Measurements from ENCODE around the gene BORA. TPM values are rescaled to one million over a fixed set of nuclear protein-coding genes. Genes with fewer than 3 reads are reported as not detected.

The BORA gene
- 14.9 TPM in 2 replicates for total RNA-seq (2013; cell fraction: nucleolus; rRNA removed)
- total RNA-seq (2014; rRNA removed) (24.5 and 29.1 TPM in 2 replicates), total RNA-seq (2014; rRNA removed; fragmentation: Illumina TruSeq; extraction: Trizol) (28.9 and 30.4 TPM in 2 replicates), total RNA-seq (2021) (16.1 and 17.9 TPM in 2 replicates), polyA plus RNA-seq (2011; rRNA removed) (21.9 and 33.0 TPM in 2 replicates), polyA plus RNA-seq (2014; fragmentation: Illumina TruSeq; extraction: Trizol) (31.0 and 40.7 TPM in 2 replicates), polyA plus RNA-seq (2014; fragmentation: Nextera tagmentation; extraction: Ambion mirVana) (10 to 100 TPM; 15.1 to 17.8 TPM), polyA plus RNA-seq (2014; rRNA removed) (13.2 and 15.8 TPM in 2 replicates), polyA plus RNA-seq (2016; fragmentation: Nextera tagmentation; extraction: Ambion mirVana) (10 to 100 TPM; 34.1 to 38.7 TPM), polyA minus RNA-seq (2011; rRNA and poly(A)+ RNA removed) (13.4 and 18.0 TPM in 2 replicates), Bru-seq, nascent RNA (percentile 86 among the genes with signal in this experiment), BruChase-seq, experiment 1, labeled RNA remaining after a 6-hour chase (percentile 78 among the genes with signal in this experiment), BruChase-seq, experiment 2, labeled RNA remaining after a 2-hour chase (percentile 88 among the genes with signal in this experiment)
- 7.2 TPM for polyA plus RNA-seq (2011; ENCODE audit: low read depth)
- polyA plus RNA-seq (2011; cell fraction: cytosol; rRNA removed), result 9.3 and 14.7 TPM in 2 replicates
- polyA plus RNA-seq (2011; cell fraction: nucleus; rRNA removed), result 22.9 and 24.6 TPM in 2 replicates
- 9.2 and 14.8 TPM in 2 replicates for polyA plus RNA-seq (2012)
- 5.1 and 5.6 TPM in 2 replicates for polyA minus RNA-seq (2011; cell fraction: cytosol; rRNA and poly(A)+ RNA removed)
- polyA minus RNA-seq (2011; cell fraction: nucleus; rRNA and poly(A)+ RNA removed), result 8.5 and 12.3 TPM in 2 replicates
- long read RNA-seq, experiment 1, transcript BORA-203 (12 exons, 2,936 nt), result major isoform, 10 of 21 reads
- long read RNA-seq, experiment 1, partial matches to known transcripts, result 2 of 21 reads
- long read RNA-seq, experiment 1, other reads (novel, unspliced or antisense), result 8 of 21 reads
- long read RNA-seq, experiment 2, transcript BORA-203 (12 exons, 2,936 nt), result major isoform, 182 of 282 reads
- long read RNA-seq, experiment 2, transcript BORA-202 (11 exons, 1,673 nt), result minor isoform, 25 of 282 reads
- long read RNA-seq, experiment 2, partial matches to known transcripts, result 13 of 282 reads
- long read RNA-seq, experiment 2, other reads (novel, unspliced or antisense), result 61 of 282 reads

DNA sequence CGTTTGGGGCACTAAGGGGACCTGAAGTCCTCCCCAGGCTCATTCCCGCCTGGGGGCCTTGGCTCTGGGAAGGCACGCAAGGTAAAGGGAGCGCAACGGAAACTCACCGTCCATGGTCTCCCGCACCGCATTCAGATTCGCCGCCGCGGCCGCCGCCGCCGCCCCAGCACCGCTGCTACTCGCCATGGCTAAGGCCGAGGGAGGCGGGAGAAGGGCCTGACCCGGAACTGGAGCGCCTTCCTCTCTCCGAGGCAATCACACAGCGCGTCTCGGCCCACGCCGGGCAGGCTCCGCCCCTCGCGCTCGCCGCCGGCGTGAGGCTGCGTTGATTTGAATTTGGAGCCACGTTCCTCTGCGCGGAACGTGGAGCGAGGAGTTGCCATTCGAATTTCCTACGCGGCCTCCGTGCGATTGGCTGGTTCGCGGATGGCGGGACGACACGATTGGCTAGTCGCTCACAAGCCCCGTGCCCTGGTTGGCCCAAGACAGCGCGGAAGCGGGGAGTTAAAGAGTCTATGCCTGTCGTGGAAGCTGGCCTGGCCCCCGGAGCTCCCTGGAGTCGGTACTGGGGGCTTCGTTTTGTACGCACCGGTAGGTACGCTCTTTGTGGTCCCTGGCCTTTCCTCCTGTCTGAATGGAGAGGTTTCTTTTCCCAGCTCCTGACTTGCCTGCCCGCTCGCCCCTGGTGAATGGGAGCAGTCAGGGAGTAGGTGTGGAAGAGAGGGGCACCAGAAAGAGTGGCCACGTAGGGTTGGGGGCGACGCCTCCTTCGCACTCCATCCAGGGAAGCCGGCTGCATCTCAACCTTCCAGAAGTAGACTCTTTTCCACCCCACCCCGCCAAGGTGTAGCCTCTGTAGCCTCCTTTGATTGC, at the start of gene BORA, which contains the start of gene MZT1:
TSS of gene BORA (plus strand) at position 507 of the 873 bp plus-strand sequence. CDS start 1,018 bp downstream, outside the sequence.
TSS of gene MZT1 (minus strand) at position 213 of the 873 bp plus-strand sequence. CDS start at position 186, 27 bp downstream.
- peak; percentile 98 for DNase-seq (ENCODE audit: low read depth, low spot score)
- peaks cover 12% of the 10 kb centered on the region for H3K4me1 ChIP-seq (ENCODE audit: control insufficient read depth, insufficient read depth, low read length)
- peak; percentile 92 for FAIRE-seq
- H3K27ac ChIP-seq (ENCODE audit: control insufficient read depth, insufficient read depth), result peak within 1 kb of the TSS; percentile 89
- intact Hi-C loops (cut with micrococcal nuclease; ENCODE audit: unreplicated experiment) (loop anchor here (2.0 kb wide), 1 partner anchor 53 kb away; the partner anchor contains the start of gene DIS3), in situ Hi-C loops (cut with MboI) (no loop called here)
- WGBS (ENCODE audit: insufficient coverage, insufficient replicate concordance, low lambda C conversion rate, missing lambda C conversion rate), result under 1% methylated on average over 71 of the region's 71 CpGs
- peak within 1 kb of the TSS; percentile 92 for H3K9ac ChIP-seq (ENCODE audit: control insufficient read depth, insufficient read depth, low read length)
- ATAC-seq, result peak; percentile 96
- H3K79me2 ChIP-seq (ENCODE audit: control insufficient read depth, insufficient read depth, low read length), result peaks cover 77% of the 10 kb centered on the region
- no peaks in the 10 kb centered on the region; the same call in 2 of the 3 replicates for H3K9me3 ChIP-seq (replicated peaks; ENCODE audit: control insufficient read depth, insufficient read depth, low read length)
- H3K36me3 ChIP-seq (ENCODE audit: control insufficient read depth in 2 of 2, insufficient read depth in 2 of 2, low read length in 1 of 2), result peaks cover 0 to 7% of the 10 kb centered on the region in 2 experiments; a peak in 1 of 4 replicates
- no peaks in the 10 kb centered on the region for H3K27me3 ChIP-seq (replicated peaks in 1 of 2; ENCODE audit: control insufficient read depth in 2 of 2, insufficient read depth in 2 of 2, low read length in 1 of 2)
- H4K20me1 ChIP-seq (ENCODE audit: control insufficient read depth, insufficient read depth), result no peaks in the 10 kb centered on the region
- RAD21 ChIA-PET (ENCODE audit: unreplicated experiment), result no interaction called here
- SMC1A ChIA-PET (ENCODE audit: uncharacterized antibody, unreplicated experiment), result interaction anchor here (0.8 to 1.7 kb wide), 4 partner anchors 13 to 119 kb away, joined by 3 to 5 read pairs (median 3); no protein-coding TSS in a partner anchor
- no TSS peak for BruUV-seq (replicated peaks)
- POLR2A ChIA-PET, result interaction anchor here (1.3 to 2.0 kb wide), 3 partner anchors 16 to 58 kb away, joined by 4 to 8 read pairs (median 5); no protein-coding TSS in a partner anchor
- peak within 1 kb of the TSS; percentile 80 for H3K4me2 ChIP-seq (ENCODE audit: control insufficient read depth, insufficient read depth)
- H3K4me3 ChIP-seq, result peak within 1 kb of the TSS; percentile 91
- peak within 1 kb of the TSS; percentile 93 for H2AFZ ChIP-seq (ENCODE audit: control insufficient read depth, low read depth, low read length)
- CTCF ChIA-PET, result interaction anchor here (0.6 kb wide), 1 partner anchor 271 kb away, joined by 3 read pairs; no protein-coding TSS in a partner anchor
- TF ChIP-seq POU2F2 (IDR thresholded peaks at IDR 0.05; ENCODE audit: borderline replicate concordance, low read depth, low read length), result peak; percentile 83; the same call in 2 of the 3 replicates
- no peak for TF ChIP-seq CUX1 (IDR thresholded peaks at IDR 0.05; ENCODE audit: insufficient replicate concordance, low read depth, low read length)
- TF ChIP-seq IKZF1 (conservative IDR thresholded peaks at IDR 0.05), result peak; percentile 32; the same call in 1 of the 2 replicates
- TF ChIP-seq, protein P1, sequence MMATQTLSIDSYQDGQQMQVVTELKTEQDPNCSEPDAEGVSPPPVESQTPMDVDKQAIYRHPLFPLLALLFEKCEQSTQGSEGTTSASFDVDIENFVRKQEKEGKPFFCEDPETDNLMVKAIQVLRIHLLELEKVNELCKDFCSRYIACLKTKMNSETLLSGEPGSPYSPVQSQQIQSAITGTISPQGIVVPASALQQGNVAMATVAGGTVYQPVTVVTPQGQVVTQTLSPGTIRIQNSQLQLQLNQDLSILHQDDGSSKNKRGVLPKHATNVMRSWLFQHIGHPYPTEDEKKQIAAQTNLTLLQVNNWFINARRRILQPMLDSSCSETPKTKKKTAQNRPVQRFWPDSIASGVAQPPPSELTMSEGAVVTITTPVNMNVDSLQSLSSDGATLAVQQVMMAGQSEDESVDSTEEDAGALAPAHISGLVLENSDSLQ (IDR thresholded peaks at IDR 0.05), result peak; percentile 72
- no peak for TF ChIP-seq TARDBP (IDR thresholded peaks at IDR 0.05; ENCODE audit: borderline replicate concordance)
- TF ChIP-seq ETV6 (conservative IDR thresholded peaks at IDR 0.05 in 1 of 2, IDR thresholded peaks at IDR 0.05 in 1 of 2; ENCODE audit: borderline replicate concordance in 1 of 2, low read depth in 1 of 2), result no peak
- TF ChIP-seq POLR2AphosphoS2 (IDR thresholded peaks at IDR 0.05; ENCODE audit: low read depth, low read length), result peak; percentile 34
- no peak for TF ChIP-seq ZSCAN29 (IDR thresholded peaks at IDR 0.05)
- peak; percentile 36 for TF ChIP-seq HDAC6 (IDR thresholded peaks at IDR 0.05; ENCODE audit: unreplicated experiment)
- no peak for TF ChIP-seq MYC (IDR thresholded peaks at IDR 0.05; ENCODE audit: insufficient read depth, insufficient read length, insufficient replicate concordance, low read length, severe bottlenecking)
